SK-N-SH treated with all-trans-retinoic acid at 6 μM for 48 hours (cell line): ENCODE data around the gene TEKT5.
"Not testable (repeated sequence)": the region's sequence is repeated elsewhere in the genome, so short reads cannot be mapped to it uniquely, and the experiment has no call there.

ENCODE experiments used
- ATAC-seq: fragments of 200-7000 bp; cut with Tn5 transposase; 3 replicates; pipeline ENCODE4 v1.9.1; 2020; ENCODE audit warnings: mild to moderate bottlenecking, moderate library complexity
- BACH2 ChIP-seq: fragments of 250-450 bp; sonication (Bioruptor Pico); IDR thresholded peaks from 2 replicates; pipeline ENCODE4 v1.9.0; 2021; ENCODE audit warnings: mild to moderate bottlenecking, borderline replicate concordance
- CSDC2 ChIP-seq: fragments of 250-450 bp; sonication (Bioruptor Pico); IDR thresholded peaks from 2 replicates; pipeline ENCODE4 v1.5.0; 2020; ENCODE audit warnings: mild to moderate bottlenecking, moderate library complexity
- GLIS3 ChIP-seq: fragments of 250-450 bp; sonication (Bioruptor Pico); IDR thresholded peaks from 2 replicates; pipeline ENCODE4 v1.5.0; 2020; ENCODE audit warnings: mild to moderate bottlenecking, moderate library complexity
- ISL1 ChIP-seq: fragments of 250-450 bp; sonication (Bioruptor Pico); IDR thresholded peaks from 2 replicates; pipeline ENCODE4 v2.1.2; 2022; ENCODE audit warnings: mild to moderate bottlenecking, moderate library complexity
- OSR1 ChIP-seq: fragments of 250-450 bp; sonication (Bioruptor Pico); IDR thresholded peaks from 2 replicates; pipeline ENCODE4 v1.8.0; 2022; ENCODE audit warnings: moderate library complexity, mild to moderate bottlenecking, inconsistent platforms
- PPARA ChIP-seq: fragments of 250-450 bp; sonication (Bioruptor Pico); IDR thresholded peaks from 2 replicates; pipeline ENCODE4 v1.5.0; 2020; ENCODE audit warnings: mild to moderate bottlenecking, borderline replicate concordance
- RARB ChIP-seq: fragments of 250-450 bp; sonication (Bioruptor Pico); IDR thresholded peaks from 2 replicates; pipeline ENCODE4 v1.8.0; 2021; ENCODE audit warnings: mild to moderate bottlenecking, moderate library complexity
- SNAI2 ChIP-seq: fragments of 250-450 bp; sonication (Bioruptor Pico); IDR thresholded peaks from 2 replicates; pipeline ENCODE4 v1.5.0; 2020; ENCODE audit warnings: mild to moderate bottlenecking, moderate library complexity
- TCF4 ChIP-seq: fragments of 250-450 bp; sonication (Bioruptor Pico); IDR thresholded peaks from 2 replicates; pipeline ENCODE4 v1.8.0; 2021; ENCODE audit warnings: mild to moderate bottlenecking, moderate library complexity, borderline replicate concordance
- TOX ChIP-seq: fragments of 250-450 bp; sonication (Bioruptor Pico); IDR thresholded peaks from 2 replicates; pipeline ENCODE4 v1.8.0; 2021; ENCODE audit warnings: mild to moderate bottlenecking, moderate library complexity, borderline replicate concordance
- ZC3H10 ChIP-seq: fragments of 250-450 bp; sonication (Bioruptor Pico); IDR thresholded peaks from 2 replicates; pipeline ENCODE4 v1.5.1; 2021; ENCODE audit warnings: mild to moderate bottlenecking, moderate library complexity
- ZFP3 ChIP-seq: fragments of 250-450 bp; sonication (Bioruptor Pico); IDR thresholded peaks from 2 replicates; pipeline ENCODE4 v1.5.0; 2020; ENCODE audit warnings: mild to moderate bottlenecking, moderate library complexity
- ZFP30 ChIP-seq: fragments of 450-650 bp; formaldehyde crosslinking; IDR thresholded peaks from 2 replicates; pipeline ENCODE4 v1.5.0; 2022; ENCODE audit warnings: mild to moderate bottlenecking, moderate library complexity
- ZNF565 ChIP-seq: fragments of 450-650 bp; formaldehyde crosslinking; conservative IDR thresholded peaks from 2 replicates; pipeline ENCODE4 v1.5.0; 2020; ENCODE audit warnings: low read depth, mild to moderate bottlenecking, moderate library complexity
- TF ChIP-seq, protein P1 (sequence below): fragments of 250-450 bp; sonication (Bioruptor Pico); IDR thresholded peaks from 2 replicates; pipeline ENCODE4 v1.5.1; 2021; ENCODE audit warnings: mild to moderate bottlenecking, moderate library complexity
- TF ChIP-seq, protein P2 (sequence below): fragments of 250-450 bp; sonication (Bioruptor Pico); IDR thresholded peaks from 2 replicates; pipeline ENCODE4 v1.5.1; 2020; ENCODE audit warnings: low read depth, mild to moderate bottlenecking, moderate library complexity
- TF ChIP-seq, protein P3 (sequence below): fragments of 250-450 bp; sonication (Bioruptor Pico); IDR thresholded peaks from 2 replicates; pipeline ENCODE4 v1.8.0; 2021; ENCODE audit warnings: low read depth, mild to moderate bottlenecking, moderate library complexity, borderline replicate concordance
- TF ChIP-seq, protein P4 (sequence below): fragments of 250-450 bp; sonication (Bioruptor Pico); IDR thresholded peaks from 2 replicates; pipeline ENCODE4 v1.8.0; 2020; ENCODE audit warnings: mild to moderate bottlenecking, moderate library complexity, borderline replicate concordance

The TEKT5 gene

DNA sequence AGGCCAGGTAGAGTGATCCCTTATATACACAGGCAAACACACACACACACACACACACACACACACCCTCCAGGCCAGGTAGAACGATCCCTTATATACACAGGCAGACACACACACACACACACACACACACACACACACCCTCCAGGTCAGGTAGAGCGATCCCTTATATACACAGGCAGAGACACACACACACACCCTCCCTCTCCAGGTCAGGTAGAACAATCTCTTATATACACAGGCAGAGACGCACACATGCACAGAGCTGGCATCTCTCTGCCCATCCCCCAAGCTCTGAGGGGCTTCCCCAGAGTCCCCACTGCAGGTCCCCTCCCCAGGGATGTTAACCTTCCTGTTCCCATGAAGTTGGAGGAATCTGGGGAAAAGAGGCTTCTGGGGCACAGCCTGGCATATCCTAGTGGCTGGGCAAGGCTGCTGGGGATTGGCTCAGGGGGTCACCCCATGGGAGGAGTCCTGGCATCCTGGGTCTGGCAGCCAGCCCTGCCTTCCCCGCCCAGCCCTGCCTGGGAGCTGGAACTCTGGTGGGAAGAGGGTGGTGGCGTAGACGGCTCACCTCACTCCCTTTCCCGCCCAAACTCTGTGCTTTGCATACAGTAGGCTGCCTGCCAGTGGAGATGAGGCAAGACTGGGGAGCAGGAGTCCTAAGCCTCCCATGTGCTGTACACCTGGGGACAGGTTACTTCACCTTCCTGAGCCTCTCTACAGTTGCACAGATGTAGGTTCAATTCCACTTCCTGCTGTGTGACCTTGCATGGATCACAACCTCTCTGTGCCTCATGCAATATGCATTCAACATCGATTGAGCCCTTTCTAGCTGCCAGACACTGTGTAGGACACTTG, 41.8 kb downstream of the TEKT5 start:
- TF ChIP-seq BACH2 (no peak), ISL1 (CRISPR knock-in tag) (no peak), OSR1 (CRISPR knock-in tag) (no peak), TOX (CRISPR knock-in tag) (no peak), SNAI2 (CRISPR knock-in tag) (no peak)
- TF ChIP-seq, protein P1, sequence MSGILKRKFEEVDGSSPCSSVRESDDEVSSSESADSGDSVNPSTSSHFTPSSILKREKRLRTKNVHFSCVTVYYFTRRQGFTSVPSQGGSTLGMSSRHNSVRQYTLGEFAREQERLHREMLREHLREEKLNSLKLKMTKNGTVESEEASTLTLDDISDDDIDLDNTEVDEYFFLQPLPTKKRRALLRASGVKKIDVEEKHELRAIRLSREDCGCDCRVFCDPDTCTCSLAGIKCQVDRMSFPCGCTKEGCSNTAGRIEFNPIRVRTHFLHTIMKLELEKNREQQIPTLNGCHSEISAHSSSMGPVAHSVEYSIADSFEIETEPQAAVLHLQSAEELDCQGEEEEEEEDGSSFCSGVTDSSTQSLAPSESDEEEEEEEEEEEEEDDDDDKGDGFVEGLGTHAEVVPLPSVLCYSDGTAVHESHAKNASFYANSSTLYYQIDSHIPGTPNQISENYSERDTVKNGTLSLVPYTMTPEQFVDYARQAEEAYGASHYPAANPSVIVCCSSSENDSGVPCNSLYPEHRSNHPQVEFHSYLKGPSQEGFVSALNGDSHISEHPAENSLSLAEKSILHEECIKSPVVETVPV (CRISPR knock-in tag): no peak
- TF ChIP-seq, protein P2, sequence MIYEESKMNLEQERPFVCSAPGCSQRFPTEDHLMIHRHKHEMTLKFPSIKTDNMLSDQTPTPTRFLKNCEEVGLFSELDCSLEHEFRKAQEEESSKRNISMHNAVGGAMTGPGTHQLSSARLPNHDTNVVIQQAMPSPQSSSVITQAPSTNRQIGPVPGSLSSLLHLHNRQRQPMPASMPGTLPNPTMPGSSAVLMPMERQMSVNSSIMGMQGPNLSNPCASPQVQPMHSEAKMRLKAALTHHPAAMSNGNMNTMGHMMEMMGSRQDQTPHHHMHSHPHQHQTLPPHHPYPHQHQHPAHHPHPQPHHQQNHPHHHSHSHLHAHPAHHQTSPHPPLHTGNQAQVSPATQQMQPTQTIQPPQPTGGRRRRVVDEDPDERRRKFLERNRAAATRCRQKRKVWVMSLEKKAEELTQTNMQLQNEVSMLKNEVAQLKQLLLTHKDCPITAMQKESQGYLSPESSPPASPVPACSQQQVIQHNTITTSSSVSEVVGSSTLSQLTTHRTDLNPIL (CRISPR knock-in tag): no peak
- peak; percentile 59; the same call in 2 of the 3 replicates for ATAC-seq

DNA sequence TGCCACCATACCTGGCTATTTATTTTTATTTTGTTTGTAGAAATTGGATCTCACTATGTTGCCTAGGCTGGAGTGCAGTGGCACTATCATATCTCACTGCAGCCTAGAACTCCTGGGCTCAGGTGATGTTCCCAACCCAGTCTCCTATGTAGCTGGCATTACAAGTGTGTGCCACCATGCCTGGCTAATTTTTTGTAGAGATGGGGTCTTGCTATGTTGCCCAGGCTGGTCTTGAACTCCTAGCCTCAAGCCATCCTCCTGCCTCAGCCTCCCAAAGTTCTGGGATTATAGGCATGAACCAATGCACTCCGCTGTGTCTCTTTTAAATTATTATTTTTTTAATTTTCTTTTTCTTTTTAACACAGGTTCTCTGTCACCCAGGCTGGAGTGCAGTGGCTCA, 45.6 kb downstream of the TEKT5 start:
- not testable (repeated sequence) for ATAC-seq

DNA sequence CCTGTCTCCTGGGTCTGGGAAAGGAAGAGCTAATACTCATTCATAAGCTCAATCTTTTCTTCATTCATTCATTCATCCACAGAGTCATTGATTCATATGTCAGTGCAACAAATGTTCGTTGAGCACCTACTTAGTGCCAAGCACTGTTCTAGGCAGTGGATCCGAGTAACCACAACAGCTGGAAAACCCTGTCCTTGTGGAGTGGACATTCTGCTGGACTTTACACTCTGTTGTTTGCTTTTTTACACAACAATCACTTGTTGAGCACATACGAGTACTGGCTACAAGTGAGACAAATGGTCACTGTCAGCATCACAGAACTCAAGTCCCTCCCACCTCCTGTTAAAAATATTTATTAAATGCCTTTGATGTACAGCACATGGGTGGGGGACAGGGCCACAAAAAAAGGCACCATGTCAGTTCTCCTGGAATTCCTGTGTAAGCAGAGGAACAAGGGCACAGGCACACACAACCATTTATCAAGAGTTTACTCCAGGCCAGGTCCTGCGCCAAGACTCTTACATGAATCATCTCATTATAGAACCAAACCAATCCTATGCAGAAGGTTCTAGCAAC, 46.9 kb downstream of the TEKT5 start:
- ATAC-seq: no peak
- TF ChIP-seq ZFP3 (CRISPR knock-in tag) (no peak), ZNF565 (no peak), RARB (no peak), TCF4 (no peak), BACH2 (no peak)

DNA sequence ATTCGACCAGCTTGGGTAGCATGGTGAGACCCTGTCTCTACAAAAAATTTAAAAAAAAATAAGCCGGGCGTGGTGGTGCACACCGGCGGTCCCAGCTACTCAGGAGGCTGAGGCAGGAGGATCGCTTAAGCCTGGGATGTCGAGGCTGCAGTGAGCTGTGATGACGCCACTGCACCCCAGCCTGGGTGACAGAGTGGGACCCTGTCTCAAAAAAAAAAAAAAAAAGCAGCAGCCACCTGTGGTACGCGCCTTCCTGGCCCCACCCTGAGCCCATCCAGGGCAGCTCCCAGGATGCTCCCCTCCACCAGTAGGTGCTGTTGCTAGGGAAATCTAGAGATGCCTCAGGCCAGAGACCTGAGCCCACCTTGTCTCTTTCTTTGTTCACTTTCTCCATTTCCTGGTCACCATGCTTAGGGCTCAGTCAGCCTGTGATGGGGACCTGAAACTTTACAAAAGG, 47.4 kb downstream of the TEKT5 start:
- TF ChIP-seq, protein P3, sequence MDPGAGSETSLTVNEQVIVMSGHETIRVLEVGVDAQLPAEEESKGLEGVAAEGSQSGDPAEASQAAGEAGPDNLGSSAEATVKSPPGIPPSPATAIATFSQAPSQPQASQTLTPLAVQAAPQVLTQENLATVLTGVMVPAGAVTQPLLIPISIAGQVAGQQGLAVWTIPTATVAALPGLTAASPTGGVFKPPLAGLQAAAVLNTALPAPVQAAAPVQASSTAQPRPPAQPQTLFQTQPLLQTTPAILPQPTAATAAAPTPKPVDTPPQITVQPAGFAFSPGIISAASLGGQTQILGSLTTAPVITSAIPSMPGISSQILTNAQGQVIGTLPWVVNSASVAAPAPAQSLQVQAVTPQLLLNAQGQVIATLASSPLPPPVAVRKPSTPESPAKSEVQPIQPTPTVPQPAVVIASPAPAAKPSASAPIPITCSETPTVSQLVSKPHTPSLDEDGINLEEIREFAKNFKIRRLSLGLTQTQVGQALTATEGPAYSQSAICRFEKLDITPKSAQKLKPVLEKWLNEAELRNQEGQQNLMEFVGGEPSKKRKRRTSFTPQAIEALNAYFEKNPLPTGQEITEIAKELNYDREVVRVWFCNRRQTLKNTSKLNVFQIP (CRISPR knock-in tag): no peak
- no peak for TF ChIP-seq ZFP3 (CRISPR knock-in tag)
- TF ChIP-seq CSDC2: no peak
- no peak for TF ChIP-seq TCF4
- no peak for TF ChIP-seq BACH2
- no peak for TF ChIP-seq GLIS3 (CRISPR knock-in tag)
- ATAC-seq: no peak

DNA sequence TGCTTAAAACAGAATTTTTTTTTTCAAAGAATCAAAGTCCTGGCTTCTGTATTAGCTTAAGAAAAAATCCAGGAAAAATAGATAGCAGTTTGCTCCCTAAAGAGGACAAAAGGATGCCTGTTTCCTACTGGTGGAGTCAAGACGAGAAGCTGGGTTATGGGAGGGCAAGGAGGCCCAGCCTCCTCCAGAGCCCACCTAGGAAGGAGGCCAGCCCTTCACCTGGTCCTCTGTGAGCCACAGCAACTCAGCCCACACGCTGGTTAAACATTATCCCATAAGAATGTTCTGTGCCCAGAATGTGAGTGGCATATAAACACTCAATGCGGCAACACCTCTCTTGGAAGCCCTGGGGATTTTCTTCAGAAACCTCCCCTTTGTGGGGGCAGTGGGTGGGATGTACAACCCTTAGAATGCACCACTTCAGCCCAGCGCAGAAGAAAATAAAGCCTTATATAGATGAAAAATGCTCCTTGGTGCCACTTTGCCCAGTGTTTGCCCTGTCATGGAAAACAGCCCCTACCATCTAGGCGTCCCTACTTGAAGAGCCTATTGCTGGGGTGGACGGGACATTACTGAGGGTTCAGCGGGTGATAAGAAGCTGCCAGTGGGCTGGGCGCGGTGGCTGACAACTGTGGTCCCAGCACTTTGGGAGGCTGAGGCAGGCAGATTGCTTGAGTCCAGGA, 48.0 kb downstream of the TEKT5 start:
- ATAC-seq: no peak
- TF ChIP-seq SNAI2 (CRISPR knock-in tag): no peak

DNA sequence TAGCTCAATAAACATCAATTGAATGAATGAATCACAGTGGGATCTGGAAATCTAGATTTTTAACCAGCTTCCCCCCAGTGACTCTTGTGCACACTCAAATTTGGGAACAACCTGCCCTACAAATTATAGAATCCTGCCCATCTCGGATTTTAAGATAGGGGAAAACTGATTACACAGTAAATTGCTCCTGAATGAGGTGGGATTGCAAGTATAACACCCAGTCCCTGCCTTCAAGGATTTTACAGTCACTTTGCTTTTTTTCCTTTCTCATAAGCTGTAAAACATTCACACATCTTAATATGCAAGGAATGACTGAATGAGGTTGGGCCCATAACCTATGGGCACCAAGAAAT, 48.5 kb downstream of the TEKT5 start:
- TF ChIP-seq ISL1 (CRISPR knock-in tag) (no peak), PPARA (CRISPR knock-in tag) (no peak), ZC3H10 (CRISPR knock-in tag) (no peak), RARB (no peak), ZFP30 (CRISPR knock-in tag) (no peak), BACH2 (no peak)
- TF ChIP-seq, protein P4, sequence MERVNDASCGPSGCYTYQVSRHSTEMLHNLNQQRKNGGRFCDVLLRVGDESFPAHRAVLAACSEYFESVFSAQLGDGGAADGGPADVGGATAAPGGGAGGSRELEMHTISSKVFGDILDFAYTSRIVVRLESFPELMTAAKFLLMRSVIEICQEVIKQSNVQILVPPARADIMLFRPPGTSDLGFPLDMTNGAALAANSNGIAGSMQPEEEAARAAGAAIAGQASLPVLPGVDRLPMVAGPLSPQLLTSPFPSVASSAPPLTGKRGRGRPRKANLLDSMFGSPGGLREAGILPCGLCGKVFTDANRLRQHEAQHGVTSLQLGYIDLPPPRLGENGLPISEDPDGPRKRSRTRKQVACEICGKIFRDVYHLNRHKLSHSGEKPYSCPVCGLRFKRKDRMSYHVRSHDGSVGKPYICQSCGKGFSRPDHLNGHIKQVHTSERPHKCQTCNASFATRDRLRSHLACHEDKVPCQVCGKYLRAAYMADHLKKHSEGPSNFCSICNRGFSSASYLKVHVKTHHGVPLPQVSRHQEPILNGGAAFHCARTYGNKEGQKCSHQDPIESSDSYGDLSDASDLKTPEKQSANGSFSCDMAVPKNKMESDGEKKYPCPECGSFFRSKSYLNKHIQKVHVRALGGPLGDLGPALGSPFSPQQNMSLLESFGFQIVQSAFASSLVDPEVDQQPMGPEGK (CRISPR knock-in tag): no peak
- ATAC-seq: no peak
